HUES6 (cell line): ENCODE results near the gene DNASE1L2.

ENCODE experiments used
- H3K27ac ChIP-seq: 2 replicates; pipeline ENCODE4 v1.7.0; 2013; ENCODE audit warnings: low read depth, mild to moderate bottlenecking, low read length, inconsistent platforms
- H3K27me3 ChIP-seq: 2 replicates; pipeline ENCODE4 v1.6.1; 2013; ENCODE audit warnings: low read length; ENCODE audit not compliant: control insufficient read depth, insufficient read depth
- H3K36me3 ChIP-seq: 2 replicates; pipeline ENCODE4 v1.6.1; 2013; ENCODE audit warnings: low read length; ENCODE audit not compliant: control insufficient read depth, insufficient read depth
- H3K4me1 ChIP-seq: 2 replicates; pipeline ENCODE4 v1.6.1; 2013; ENCODE audit warnings: low read length; ENCODE audit not compliant: control insufficient read depth, insufficient read depth
- H3K4me3 ChIP-seq: 2 replicates; pipeline ENCODE4 v1.5.1; 2013; ENCODE audit warnings: low read depth, low read length
- H3K9ac ChIP-seq: one replicate; pipeline ENCODE4 v1.6.1; 2013; ENCODE audit warnings: mild to moderate bottlenecking, low read length
- H3K9me3 ChIP-seq: 2 replicates; pipeline ENCODE4 v1.6.1; 2013; ENCODE audit warnings: low read depth, low read length; ENCODE audit not compliant: control insufficient read depth, insufficient read depth

The DNASE1L2 gene

DNA sequence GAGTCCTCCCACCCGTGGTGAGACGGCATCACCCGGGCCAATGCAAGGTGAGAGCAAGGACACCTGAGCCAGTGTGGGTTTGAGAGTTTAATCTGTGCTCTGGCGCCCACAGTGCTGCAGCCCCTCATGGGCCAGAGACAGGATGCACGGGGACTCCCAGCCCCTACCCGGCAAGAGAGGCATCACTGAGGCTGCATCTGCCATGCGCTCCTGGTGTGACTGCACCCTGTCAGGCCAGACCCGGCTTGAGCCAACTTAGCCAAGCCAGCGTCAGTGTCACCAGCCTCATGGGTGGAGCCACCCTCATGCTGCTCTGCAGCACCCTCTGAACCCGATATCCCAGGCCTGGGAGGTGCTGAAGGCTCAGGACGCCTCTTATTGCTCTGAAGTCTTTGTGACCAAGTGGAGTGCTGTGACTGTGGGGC, 24.3 kb upstream of the DNASE1L2 start:
- no peak overlapping the region for H3K27ac ChIP-seq
- H3K9ac ChIP-seq: no peak overlapping the region
- H3K27me3 ChIP-seq: no peaks in the 10 kb centered on the region
- peaks cover 20% of the 10 kb centered on the region for H3K4me1 ChIP-seq
- H3K4me3 ChIP-seq: no peak overlapping the region
- H3K36me3 ChIP-seq: peaks cover 50% of the 10 kb centered on the region
- H3K9me3 ChIP-seq: no peaks in the 10 kb centered on the region

DNA sequence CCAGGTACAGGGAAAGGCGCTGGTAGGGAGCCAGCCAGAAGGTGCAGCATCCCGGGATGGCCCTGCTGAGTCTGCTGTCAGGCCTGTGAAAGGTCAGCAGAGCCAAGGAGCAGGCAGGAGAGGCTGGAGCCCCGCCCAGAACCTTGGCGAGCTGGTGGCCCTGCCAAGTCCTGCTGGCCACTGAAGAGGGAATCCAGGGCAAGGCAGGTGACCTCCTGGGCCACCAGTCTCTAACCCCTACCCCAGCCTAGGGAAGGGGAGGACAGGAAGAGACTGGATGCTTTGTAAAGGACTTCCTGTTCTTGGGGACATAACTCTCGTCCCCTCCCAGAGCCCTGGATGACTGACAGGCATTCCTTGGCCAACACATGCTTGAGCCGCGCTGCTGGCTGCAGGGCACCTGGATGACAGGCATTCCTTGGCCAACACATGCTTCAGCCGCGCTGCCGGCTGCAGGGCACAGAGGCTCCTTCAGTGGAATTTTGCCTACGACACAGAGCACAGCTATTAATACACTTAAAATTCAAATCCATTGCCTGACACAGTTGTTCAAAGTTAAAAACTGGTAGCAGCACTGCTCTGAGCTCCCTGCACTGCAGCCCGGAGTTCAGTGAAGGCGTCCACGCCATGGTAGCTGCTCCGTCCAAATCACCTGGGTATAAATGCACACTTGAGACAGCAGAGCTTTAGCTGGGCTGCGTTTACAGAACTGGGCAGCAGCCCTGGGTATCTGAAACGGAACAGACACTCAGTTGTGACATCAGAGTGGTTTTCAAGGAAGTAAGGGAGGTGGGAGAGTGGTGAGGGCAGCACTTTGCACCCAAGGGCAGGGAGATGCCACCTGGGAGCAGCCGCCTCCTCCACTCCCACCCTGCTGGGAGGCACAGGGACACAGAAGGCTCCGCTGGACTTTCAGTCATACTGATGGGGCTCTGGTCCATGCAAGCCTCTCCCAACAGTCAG, 23.6 kb upstream of the DNASE1L2 start:
- no peak overlapping the region for H3K9ac ChIP-seq
- H3K27ac ChIP-seq: no peak overlapping the region
- H3K9me3 ChIP-seq: no peaks in the 10 kb centered on the region
- H3K4me3 ChIP-seq: peak overlapping the region; percentile 95
- peaks cover 20% of the 10 kb centered on the region for H3K4me1 ChIP-seq
- H3K36me3 ChIP-seq: peaks cover 43% of the 10 kb centered on the region
- H3K27me3 ChIP-seq: no peaks in the 10 kb centered on the region

DNA sequence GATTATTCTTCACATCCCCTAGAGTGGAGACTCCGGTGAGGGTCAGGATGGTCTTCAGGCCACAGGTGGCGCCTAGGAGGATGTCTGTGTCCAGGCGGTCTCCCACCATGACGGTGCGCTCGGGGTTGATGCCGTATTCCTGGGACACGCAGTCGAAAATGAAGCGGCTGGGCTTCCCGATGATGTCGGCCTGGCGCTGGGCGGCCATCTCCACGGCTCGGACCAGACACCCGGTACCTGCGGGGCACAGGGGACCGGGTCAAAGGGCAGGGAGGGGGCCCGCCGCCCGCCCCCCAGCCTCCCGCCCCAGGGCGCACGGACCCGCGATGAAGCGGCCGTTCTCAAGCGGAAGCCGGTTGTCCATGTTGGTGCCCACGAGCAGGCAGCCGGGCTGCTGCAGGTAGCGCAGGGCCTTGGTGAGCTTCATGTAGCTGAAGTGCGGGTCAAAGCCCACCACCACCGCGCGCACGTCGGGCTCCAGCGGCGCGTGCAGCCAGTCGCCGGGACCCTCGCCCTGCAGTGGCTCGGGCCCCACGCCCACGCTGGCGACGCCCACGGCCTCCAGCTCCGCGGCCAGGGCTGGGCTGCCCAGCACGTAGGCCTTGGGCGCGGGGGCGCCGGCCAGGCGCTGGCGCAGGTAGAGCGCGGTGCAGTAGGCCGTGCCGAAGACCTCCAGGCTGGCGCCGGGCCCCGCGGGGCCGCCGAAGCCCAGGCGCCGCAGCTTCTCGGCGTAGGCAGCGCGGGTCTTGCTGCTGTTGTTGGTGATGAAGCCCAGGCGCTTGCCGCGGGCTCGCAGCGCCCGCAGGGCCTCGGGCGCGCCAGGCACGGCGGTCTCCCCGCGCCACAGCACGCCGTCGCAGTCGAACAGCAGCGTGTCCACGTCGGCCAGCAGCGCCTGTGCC, 22.2 kb upstream of the DNASE1L2 start:
- Histone ChIP-seq H3K9ac (peak overlapping the region; percentile 98), H3K27ac (peak overlapping the region; percentile 62; the same call in 1 of the 2 replicates), H3K27me3 (no peaks in the 10 kb centered on the region), H3K9me3 (no peaks in the 10 kb centered on the region), H3K4me3 (peak overlapping the region; percentile 95), H3K4me1 (peaks cover 20% of the 10 kb centered on the region), H3K36me3 (peaks cover 29% of the 10 kb centered on the region)

DNA sequence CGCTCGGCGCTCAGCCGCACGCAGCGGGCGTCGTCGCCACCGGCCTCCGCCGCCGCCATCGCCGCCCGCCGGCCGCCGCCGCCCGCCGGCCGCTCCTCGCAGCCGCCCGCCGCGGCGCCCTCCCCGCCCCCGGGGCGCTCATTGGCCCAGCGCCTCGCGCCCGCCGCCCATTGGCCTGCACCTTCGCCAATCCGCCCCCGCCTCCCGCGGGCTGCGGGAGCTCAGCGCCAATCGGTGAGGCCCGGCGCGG, 21.6 kb upstream of the DNASE1L2 start, which contains the start of gene PGP:
Gene PGP (minus strand): TSS at position 122 of the 250 bp plus-strand sequence. CDS start 63 bp downstream, at position 59.
- peak within 1 kb of the TSS; percentile 95 for H3K4me3 ChIP-seq
- H3K4me1 ChIP-seq: peaks cover 20% of the 10 kb centered on the region
- H3K9ac ChIP-seq: peak within 1 kb of the TSS; percentile 100
- H3K27ac ChIP-seq: peak within 1 kb of the TSS; percentile 91
- no peaks in the 10 kb centered on the region for H3K27me3 ChIP-seq
- H3K9me3 ChIP-seq: no peaks in the 10 kb centered on the region
- peaks cover 23% of the 10 kb centered on the region for H3K36me3 ChIP-seq

DNA sequence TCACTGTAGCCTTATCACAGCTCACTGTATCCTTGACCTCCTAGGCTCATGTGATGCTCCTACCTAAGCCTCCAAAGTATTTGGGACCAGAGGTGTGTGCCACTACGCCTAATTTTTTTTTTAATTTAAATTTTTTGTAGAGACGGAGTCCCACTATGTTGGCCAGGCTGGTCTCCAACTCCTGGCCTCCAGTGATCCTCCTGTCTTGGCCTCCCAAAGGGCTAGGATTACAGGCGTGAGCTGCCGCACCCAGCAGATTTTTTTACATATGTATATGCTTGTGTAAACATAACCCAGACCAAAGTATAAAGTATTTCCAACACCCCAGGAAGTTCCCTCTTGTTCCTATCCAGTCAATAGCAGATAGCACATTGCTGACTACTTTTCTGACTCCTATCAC, 19.9 kb upstream of the DNASE1L2 start:
- H3K4me1 ChIP-seq: peaks cover 14% of the 10 kb centered on the region
- peaks cover 21% of the 10 kb centered on the region for H3K36me3 ChIP-seq
- no peak overlapping the region for H3K27ac ChIP-seq
- H3K9me3 ChIP-seq: no peaks in the 10 kb centered on the region
- H3K4me3 ChIP-seq: peak overlapping the region; percentile 47; the same call in 1 of the 2 replicates
- no peaks in the 10 kb centered on the region for H3K27me3 ChIP-seq
- no peak overlapping the region for H3K9ac ChIP-seq

DNA sequence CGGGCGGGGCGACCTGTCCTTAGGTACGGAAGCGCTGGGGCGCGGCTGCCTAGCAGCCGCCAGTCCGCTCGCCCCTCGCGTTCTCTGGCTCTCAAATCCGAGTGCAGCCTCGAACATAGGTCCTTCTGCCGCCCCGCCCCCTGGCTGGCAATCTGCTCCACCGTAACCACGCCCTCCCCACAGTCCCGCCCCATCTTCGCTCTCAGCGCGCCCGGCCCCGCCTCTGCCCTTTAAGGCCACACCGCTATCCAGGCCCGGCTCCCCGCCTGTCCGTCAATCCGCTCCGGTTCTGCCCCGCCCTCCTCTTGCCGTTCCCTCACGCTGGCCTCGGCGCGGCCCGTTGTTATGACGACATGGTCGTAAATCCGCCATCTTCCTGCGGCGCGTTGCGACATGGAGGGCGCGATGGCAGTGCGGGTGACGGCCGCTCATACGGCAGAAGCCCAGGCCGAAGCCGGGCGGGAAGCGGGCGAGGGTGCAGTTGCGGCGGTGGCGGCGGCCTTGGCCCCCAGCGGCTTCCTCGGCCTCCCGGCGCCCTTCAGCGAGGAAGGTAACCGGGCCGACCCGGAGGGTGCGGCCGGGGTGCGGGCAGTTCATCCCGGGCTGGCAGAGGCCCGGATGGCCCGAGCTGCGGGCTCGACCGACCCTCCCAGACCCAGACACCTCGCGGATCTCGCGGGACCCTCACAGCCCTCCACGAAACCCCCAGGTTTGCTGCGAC, 12.9 kb upstream of the DNASE1L2 start, which contains the start of gene E4F1:
Gene E4F1 (plus strand): TSS at position 371 of the 721 bp plus-strand sequence. CDS start 23 bp downstream, at position 394.
- H3K27ac ChIP-seq: peak within 1 kb of the TSS; percentile 80
- H3K9me3 ChIP-seq: no peaks in the 10 kb centered on the region
- H3K4me1 ChIP-seq: no peaks in the 10 kb centered on the region
- peak within 1 kb of the TSS; percentile 93 for H3K4me3 ChIP-seq
- peaks cover 7% of the 10 kb centered on the region; the same call in 1 of the 2 replicates for H3K36me3 ChIP-seq
- H3K9ac ChIP-seq: peak within 1 kb of the TSS; percentile 93
- no peaks in the 10 kb centered on the region for H3K27me3 ChIP-seq

DNA sequence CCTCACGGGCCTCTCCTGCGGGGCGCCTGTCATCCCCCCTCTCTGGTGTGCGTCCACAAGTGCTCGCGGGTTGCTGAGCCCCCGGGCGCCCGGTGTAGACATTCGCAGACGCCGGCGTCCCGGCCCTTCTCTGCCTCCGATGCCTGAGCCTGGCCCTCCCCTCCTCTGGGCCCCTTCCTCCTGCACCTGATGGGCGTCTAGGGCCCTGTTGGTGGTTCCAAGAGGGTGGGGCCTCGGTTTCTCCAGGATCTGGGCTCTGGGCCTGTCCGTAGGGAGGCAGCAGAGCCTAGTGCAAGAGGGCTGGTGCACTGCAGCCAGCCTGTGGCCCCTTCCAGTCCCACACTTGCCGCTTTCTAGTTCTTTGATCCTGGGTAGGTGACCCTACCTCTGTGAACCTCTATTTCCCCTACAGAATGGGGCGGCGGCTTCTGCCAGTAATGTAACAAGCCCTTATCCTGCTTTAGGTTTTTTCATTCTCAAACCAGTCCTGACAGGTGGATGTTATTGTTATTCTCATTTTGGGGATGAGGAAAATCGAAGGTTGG, 12.2 kb upstream of the DNASE1L2 start:
- peak overlapping the region; percentile 80 for H3K27ac ChIP-seq
- H3K9me3 ChIP-seq: no peaks in the 10 kb centered on the region
- H3K4me1 ChIP-seq: no peaks in the 10 kb centered on the region

DNA sequence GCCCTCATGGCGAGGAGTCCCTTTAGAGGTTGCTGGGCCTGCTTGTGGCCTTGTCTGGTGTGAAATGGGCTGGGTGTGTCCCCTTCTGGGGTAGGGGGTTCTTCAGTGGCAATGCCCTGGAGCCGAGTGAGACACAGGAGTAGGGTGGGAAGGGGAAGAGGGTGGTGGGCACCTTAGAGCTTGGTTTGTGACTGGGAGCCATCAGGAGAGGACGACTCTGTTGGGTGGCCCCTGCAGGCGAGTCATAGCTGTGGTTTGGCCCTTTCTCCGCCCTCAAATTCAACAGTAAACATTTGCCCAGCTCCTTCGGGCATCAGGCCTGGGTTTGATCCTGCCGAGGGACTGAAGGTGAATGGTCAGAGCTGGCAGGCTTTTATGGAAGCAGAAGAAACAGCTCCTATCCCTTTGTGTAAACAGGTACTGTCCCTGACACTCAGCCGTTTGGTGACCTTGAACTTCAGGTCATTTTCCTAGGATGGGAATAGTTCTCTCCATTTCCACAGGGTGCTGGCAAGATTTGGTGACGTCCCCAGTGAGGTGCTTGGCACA, 9.9 kb upstream of the DNASE1L2 start:
- Histone ChIP-seq H3K36me3 (peaks cover 36% of the 10 kb centered on the region), H3K27ac (no peak overlapping the region), H3K27me3 (no peaks in the 10 kb centered on the region), H3K9me3 (no peaks in the 10 kb centered on the region), H3K4me1 (no peaks in the 10 kb centered on the region), H3K9ac (no peak overlapping the region), H3K4me3 (no peak overlapping the region)

More for the DNA sequence above, 12.2 kb upstream of the DNASE1L2 start:
- Histone ChIP-seq H3K36me3 (peaks cover 13% of the 10 kb centered on the region), H3K27me3 (no peaks in the 10 kb centered on the region), H3K4me3 (peak overlapping the region; percentile 93), H3K9ac (peak overlapping the region; percentile 93)

DNA sequence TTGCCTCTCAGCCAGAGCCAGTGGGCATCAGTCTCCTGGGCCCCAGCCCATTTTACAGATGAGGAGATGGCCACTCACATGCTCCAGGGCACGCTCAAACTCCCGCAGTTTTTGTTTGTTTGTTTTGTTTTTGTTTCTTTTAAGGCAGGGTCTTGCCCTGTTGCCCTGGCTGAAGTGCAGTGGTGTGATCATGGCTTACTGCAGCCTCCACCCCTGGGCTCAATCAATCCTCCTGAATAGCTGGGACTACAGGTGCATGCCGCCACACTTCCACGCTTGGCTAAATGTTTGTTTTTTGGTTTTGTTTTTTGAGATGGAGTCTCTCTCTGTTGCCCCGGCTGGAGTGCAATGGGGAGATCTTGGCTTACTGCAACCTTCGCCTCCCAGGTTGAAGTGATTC, 9.3 kb upstream of the DNASE1L2 start:
- Histone ChIP-seq H3K27ac (no peak overlapping the region), H3K4me1 (no peaks in the 10 kb centered on the region), H3K4me3 (no peak overlapping the region), H3K36me3 (peaks cover 42% of the 10 kb centered on the region), H3K27me3 (no peaks in the 10 kb centered on the region), H3K9me3 (no peaks in the 10 kb centered on the region), H3K9ac (no peak overlapping the region)
